Measurements from ENCODE around the gene MDM2. TPM values are rescaled to one million over a fixed set of nuclear protein-coding genes. Genes with fewer than 3 reads are reported as not detected.
"Not testable (repeated sequence)": the region's sequence is repeated elsewhere in the genome, so short reads cannot be mapped to it uniquely, and the experiment has no call there.

The MDM2 gene
- total RNA-seq, 1 donor from 2014 or later, result 85.1 TPM

DNA sequence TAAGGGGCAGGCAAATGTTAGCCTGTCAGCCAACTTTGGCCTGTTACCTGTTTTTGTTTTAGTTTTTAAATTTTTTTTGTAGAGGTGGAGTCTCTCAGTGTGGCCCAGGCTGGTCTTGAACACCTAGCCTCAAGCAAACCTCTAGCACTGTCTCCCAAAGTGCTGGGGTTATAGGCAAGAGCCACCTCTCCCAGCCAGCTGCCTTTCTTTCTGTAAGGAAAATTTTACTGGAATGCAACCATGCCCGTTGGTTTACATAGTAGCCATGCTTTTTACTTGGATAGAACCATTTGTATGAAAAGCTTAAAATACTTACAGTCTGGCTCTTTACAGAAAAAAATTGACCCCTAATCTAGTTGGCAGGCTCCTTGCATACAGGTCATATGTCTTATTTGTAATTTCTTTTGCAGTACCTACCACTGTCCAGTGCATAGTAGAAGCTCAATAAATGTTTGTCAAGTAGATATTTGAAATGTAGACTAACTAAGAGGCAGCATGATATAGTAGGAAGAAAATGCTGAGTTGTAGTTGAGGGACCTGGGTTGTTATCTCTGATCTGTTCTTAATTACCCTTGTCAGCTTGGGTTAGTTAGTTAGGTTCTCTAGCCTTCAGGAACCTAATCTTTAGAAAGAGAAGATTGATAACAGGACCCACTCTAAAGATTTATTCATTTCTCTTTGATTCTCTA, 4.7 kb downstream of the MDM2 start:
- Histone ChIP-seq H3K4me1 (ENCODE audit: control insufficient read depth in 3 of 3, insufficient read depth in 3 of 3, low read length in 3 of 3) (peaks cover 2 to 13% (median 7%) of the 10 kb centered on the region in 3 donors), H3K27ac (ENCODE audit: low read depth, low read length) (no peak overlapping the region), H3K36me3 (ENCODE audit: control insufficient read depth in 3 of 3, insufficient read depth in 3 of 3, low read length in 3 of 3) (peaks cover 10 to 32% (median 28%) of the 10 kb centered on the region in 3 donors)

DNA sequence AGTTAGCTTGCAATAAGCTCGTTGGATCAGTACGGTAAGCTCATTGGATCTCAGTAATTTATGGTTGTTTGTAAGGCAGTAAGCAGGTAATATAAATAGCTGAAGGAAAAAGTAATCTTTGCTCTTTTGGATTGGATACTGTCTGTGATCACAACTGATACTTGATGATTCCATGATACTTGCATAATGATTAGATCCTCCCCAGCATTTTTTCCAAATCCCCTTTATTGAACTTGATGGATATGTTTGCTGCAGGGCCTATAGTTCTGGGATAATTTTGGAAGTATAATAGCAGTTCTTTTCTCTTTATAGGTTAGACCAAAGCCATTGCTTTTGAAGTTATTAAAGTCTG, 5.2 kb downstream of the MDM2 start:
- H3K4me1 ChIP-seq (ENCODE audit: control insufficient read depth in 3 of 3, insufficient read depth in 3 of 3, low read length in 3 of 3), result peaks cover 2 to 11% (median 7%) of the 10 kb centered on the region in 3 donors
- H3K9ac ChIP-seq (ENCODE audit: low read depth in 1 of 3, low read length in 3 of 3), result no peak overlapping the region
- peaks cover 13 to 36% (median 28%) of the 10 kb centered on the region in 3 donors for H3K36me3 ChIP-seq (ENCODE audit: control insufficient read depth in 3 of 3, insufficient read depth in 3 of 3, low read length in 3 of 3)
- no peak overlapping the region for H3K4me3 ChIP-seq (ENCODE audit: low read length in 3 of 3)
- no peaks in the 10 kb centered on the region for H3K27me3 ChIP-seq (ENCODE audit: control insufficient read depth in 3 of 3, insufficient read depth in 3 of 3, low read length in 3 of 3)
- H3K27ac ChIP-seq (ENCODE audit: low read depth, low read length), result no peak overlapping the region
- H3K9me3 ChIP-seq (ENCODE audit: control insufficient read depth in 3 of 3, low read length in 3 of 3), result no peaks in the 10 kb centered on the region

More for the DNA sequence above, 4.7 kb downstream of the MDM2 start:
- H3K27me3 ChIP-seq (ENCODE audit: control insufficient read depth in 3 of 3, insufficient read depth in 3 of 3, low read length in 3 of 3), result no peaks in the 10 kb centered on the region
- H3K9me3 ChIP-seq (ENCODE audit: control insufficient read depth in 3 of 3, low read length in 3 of 3), result no peaks in the 10 kb centered on the region
- no peak overlapping the region for H3K9ac ChIP-seq (ENCODE audit: low read depth in 1 of 3, low read length in 3 of 3)
- H3K4me3 ChIP-seq (ENCODE audit: low read length in 3 of 3), result no peak overlapping the region

DNA sequence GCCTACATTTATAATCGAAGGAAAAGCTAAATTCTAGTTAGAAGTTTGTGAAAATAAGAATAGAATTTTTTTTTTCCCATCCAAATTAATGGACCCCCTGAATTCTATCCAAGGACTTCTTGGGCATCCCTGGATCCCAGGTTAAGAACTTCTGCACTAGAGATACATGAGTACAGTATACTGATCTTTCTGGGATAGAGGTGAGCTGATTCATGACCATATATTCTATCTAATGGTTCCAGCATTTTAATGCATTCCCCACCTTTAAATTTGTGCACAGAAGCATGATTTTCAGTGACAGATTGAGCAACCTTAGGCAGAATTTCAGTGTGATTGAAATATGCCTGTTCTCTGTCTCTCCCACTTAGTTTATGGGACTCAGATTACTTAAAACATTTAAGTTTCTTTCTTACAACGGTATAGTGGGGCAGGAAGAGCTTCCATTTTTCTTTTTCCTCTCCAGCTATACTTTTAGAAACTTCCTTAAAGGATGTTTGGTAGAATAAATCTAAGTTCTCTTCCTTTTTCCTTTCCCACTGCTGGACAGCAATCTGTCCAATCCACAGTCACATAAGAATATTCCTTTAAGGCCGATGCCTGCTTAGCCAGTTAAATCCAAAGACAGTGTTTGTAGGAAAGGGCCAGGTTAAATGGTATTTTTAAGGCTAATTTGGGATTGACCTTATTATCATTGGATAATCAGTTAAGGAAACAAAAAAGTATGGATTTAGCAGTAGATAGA, 6.7 kb downstream of the MDM2 start:
- Histone ChIP-seq H3K36me3 (ENCODE audit: control insufficient read depth in 3 of 3, insufficient read depth in 3 of 3, low read length in 3 of 3) (peaks cover 13 to 41% (median 31%) of the 10 kb centered on the region in 3 donors), H3K9ac (ENCODE audit: low read depth in 1 of 3, low read length in 3 of 3) (no peak overlapping the region), H3K4me1 (ENCODE audit: control insufficient read depth in 3 of 3, insufficient read depth in 3 of 3, low read length in 3 of 3) (peaks cover 2 to 6% (median 2%) of the 10 kb centered on the region in 3 donors), H3K27ac (ENCODE audit: low read depth, low read length) (no peak overlapping the region), H3K4me3 (ENCODE audit: low read length in 3 of 3) (no peak overlapping the region), H3K9me3 (ENCODE audit: control insufficient read depth in 3 of 3, low read length in 3 of 3) (no peaks in the 10 kb centered on the region), H3K27me3 (ENCODE audit: control insufficient read depth in 3 of 3, insufficient read depth in 3 of 3, low read length in 3 of 3) (no peaks in the 10 kb centered on the region)

DNA sequence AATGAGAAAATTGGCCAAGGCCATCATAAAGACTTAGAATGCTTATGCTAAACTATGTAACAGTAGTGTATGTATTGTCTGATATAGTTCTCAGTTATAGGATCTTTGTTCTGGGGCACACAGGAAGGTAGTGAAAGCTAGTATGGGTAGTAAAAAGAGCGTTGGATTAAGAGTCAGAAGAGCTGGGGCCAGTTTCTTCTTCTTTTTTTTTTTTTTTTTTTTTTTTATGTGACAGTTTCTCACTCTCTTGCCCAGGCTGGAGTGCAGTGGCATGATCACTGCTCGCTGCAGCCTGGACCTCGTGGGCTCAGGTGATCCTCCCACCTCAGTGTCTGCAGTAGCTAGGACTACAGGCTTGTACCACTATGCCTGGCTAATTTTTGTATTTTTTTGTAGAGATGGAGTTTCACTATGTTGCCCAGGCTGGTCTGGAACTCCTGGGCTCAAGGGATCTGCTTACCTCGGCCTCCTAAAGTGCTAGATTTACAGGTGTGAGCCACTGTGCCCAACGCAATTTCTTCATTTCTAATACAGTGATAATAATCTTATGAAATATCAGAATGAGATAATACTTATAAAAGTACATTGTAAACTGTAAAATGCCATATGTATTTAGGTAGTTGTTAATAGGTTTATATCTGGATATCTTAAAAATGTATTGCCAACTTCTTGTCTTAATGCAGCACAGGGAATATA, 7.4 kb downstream of the MDM2 start:
- no peak overlapping the region for H3K4me3 ChIP-seq (ENCODE audit: low read length in 3 of 3)
- H3K4me1 ChIP-seq (ENCODE audit: control insufficient read depth in 3 of 3, insufficient read depth in 3 of 3, low read length in 3 of 3), result peaks cover 2 to 6% (median 2%) of the 10 kb centered on the region in 3 donors
- H3K9me3 ChIP-seq (ENCODE audit: control insufficient read depth in 3 of 3, low read length in 3 of 3), result no peaks in the 10 kb centered on the region
- H3K9ac ChIP-seq (ENCODE audit: low read depth in 1 of 3, low read length in 3 of 3), result no peak overlapping the region
- H3K27ac ChIP-seq (ENCODE audit: low read depth, low read length), result no peak overlapping the region
- H3K27me3 ChIP-seq (ENCODE audit: control insufficient read depth in 3 of 3, insufficient read depth in 3 of 3, low read length in 3 of 3), result no peaks in the 10 kb centered on the region
- peaks cover 15 to 43% (median 37%) of the 10 kb centered on the region in 3 donors for H3K36me3 ChIP-seq (ENCODE audit: control insufficient read depth in 3 of 3, insufficient read depth in 3 of 3, low read length in 3 of 3)

DNA sequence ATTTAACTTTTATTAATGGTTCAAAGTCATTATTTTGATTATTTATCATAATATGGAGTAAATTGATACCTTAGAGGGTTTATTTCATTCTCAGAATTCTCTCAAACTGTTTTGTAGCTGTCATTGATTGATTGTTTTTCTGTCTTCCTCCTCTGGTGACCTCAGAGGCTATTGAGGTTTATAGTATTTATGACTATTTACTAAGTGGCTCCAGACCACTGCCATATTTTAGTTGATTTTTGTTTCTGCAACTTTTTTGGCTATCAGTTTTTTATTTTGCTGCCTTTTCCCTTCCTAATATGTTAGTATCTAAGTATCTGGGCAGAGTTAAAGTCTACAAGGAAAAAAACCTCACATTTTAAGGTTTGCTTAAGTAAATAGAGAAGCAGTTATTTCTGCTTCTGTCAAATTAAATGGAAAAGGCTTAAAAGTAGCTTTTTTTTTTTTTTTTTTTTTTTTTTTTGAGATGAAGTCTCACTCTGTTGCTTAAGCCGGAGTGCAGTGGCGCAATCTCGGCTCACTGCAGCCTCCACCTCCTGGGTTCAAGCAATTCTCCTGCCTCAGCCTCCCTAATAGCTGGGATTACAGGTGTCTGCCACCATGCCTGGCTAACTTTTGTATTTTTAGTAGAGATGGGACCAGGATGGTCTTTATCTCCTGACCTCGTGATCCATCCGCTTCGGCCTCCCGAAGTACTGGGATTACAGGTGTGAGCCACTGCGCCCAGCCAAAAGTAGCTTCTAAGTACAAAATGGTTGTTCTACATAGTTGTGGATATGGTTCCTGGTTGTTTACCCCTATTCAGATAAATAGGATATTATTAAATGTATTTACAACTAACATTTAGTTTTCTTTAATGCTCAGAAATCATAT, 8.2 kb downstream of the MDM2 start:
- no peak overlapping the region for H3K27ac ChIP-seq (ENCODE audit: low read depth, low read length)
- peaks cover 2 to 6% (median 2%) of the 10 kb centered on the region in 3 donors for H3K4me1 ChIP-seq (ENCODE audit: control insufficient read depth in 3 of 3, insufficient read depth in 3 of 3, low read length in 3 of 3)
- no peak overlapping the region for H3K9ac ChIP-seq (ENCODE audit: low read depth in 1 of 3, low read length in 3 of 3)
- H3K4me3 ChIP-seq (ENCODE audit: low read length in 3 of 3), result no peak overlapping the region
- H3K36me3 ChIP-seq (ENCODE audit: control insufficient read depth in 3 of 3, insufficient read depth in 3 of 3, low read length in 3 of 3), result peaks cover 16 to 48% (median 44%) of the 10 kb centered on the region in 3 donors
- H3K9me3 ChIP-seq (ENCODE audit: control insufficient read depth in 3 of 3, low read length in 3 of 3), result no peaks in the 10 kb centered on the region
- no peaks in the 10 kb centered on the region for H3K27me3 ChIP-seq (ENCODE audit: control insufficient read depth in 3 of 3, insufficient read depth in 3 of 3, low read length in 3 of 3)

DNA sequence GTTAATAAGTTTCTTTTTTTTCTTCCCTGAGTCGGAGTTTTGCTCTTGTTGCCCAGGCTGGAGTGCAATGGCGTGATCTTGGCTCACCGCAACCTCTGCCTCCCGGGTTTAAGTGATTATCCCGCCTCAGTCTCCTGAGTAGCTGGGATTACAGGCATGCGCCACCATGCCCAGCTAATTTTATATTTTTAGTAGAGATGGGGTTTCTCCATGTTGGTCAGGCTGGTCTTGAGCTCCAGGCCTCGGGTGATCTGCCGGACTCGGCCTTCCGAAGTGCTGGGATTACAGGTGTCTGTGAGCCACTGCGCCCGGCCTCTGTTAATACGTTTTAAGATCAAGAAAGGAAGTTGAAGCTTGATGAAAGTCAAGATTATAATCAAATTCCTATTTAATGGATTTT, 11.5 kb downstream of the MDM2 start:
- not testable (repeated sequence) for H3K9me3 ChIP-seq (ENCODE audit: control insufficient read depth in 3 of 3, low read length in 3 of 3); H3K4me1 ChIP-seq (ENCODE audit: control insufficient read depth in 3 of 3, insufficient read depth in 3 of 3, low read length in 3 of 3); H3K27ac ChIP-seq (ENCODE audit: low read depth, low read length); H3K27me3 ChIP-seq (ENCODE audit: control insufficient read depth in 3 of 3, insufficient read depth in 3 of 3, low read length in 3 of 3); H3K4me3 ChIP-seq (ENCODE audit: low read length in 3 of 3); H3K9ac ChIP-seq (ENCODE audit: low read depth in 1 of 3, low read length in 3 of 3)
- peaks cover 22 to 59% (median 55%) of the 10 kb centered on the region in 3 donors for H3K36me3 ChIP-seq (ENCODE audit: control insufficient read depth in 3 of 3, insufficient read depth in 3 of 3, low read length in 3 of 3)

DNA sequence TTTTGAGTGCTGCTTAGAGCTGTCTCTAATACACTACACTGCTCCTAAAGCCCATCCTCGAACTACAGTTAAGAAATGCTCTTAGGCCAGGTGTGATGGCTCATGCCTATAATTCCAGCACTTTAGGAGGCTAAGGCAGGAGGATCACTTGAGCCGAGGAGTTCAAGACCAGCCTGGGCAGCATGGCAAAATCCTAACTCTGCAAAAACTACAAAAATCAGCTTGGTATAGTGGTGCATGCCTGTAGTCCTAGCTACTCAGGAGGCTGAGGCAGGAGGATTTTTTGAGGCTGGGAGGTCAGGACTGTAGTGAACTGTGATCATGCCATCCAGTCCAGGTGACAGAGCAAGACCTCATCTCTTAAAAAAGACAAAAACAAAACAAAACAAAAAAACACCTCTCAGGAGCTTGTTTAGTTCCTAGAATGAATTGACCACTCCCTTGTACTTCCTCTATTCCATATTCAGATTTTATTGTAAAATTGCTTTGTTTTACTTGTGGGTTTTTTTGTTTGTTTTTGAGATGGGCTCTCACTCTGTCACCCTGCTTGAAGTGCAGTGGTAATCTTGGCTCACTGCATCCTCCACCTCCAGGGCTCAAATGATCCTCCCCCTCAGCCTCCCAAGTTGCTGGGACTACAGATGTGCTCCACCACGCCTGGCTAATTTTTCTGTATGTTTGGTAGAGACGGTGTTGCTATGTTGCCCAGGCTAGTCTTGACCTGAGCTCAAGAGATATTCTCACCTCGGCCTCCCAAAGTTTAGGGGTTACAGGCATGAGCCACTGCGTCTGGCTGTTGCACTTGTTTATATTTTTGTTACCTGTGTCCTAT, 13.6 kb downstream of the MDM2 start:
- peaks cover 29 to 67% (median 61%) of the 10 kb centered on the region in 3 donors for H3K36me3 ChIP-seq (ENCODE audit: control insufficient read depth in 3 of 3, insufficient read depth in 3 of 3, low read length in 3 of 3)

DNA sequence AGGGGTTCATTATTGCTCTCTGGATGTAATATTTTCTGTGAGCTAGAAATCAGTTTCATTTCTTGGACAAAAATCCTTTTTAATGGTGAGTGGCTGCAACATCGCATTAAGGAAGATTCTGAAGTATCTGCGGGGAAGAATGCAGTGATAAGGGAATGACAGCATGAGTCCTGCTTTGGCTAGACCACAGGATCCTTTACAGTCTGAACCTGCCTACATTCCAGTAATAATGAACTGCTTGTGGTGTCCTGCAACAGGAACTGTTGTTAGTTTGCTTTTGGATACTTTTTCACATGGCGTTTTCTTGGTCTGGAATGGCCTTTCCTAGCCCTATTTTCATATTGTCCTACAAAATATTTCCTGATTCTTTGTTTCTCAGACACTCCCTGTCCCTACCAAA, 15.7 kb downstream of the MDM2 start:
- no peak overlapping the region for H3K27ac ChIP-seq (ENCODE audit: low read depth, low read length)

More for the DNA sequence above, 13.6 kb downstream of the MDM2 start:
- Histone ChIP-seq H3K9ac (ENCODE audit: low read depth in 1 of 3, low read length in 3 of 3) (no peak overlapping the region), H3K4me1 (ENCODE audit: control insufficient read depth in 3 of 3, insufficient read depth in 3 of 3, low read length in 3 of 3) (peaks cover 0 to 4% (median 0%) of the 10 kb centered on the region in 3 donors), H3K9me3 (ENCODE audit: control insufficient read depth in 3 of 3, low read length in 3 of 3) (no peaks in the 10 kb centered on the region), H3K27me3 (ENCODE audit: control insufficient read depth in 3 of 3, insufficient read depth in 3 of 3, low read length in 3 of 3) (no peaks in the 10 kb centered on the region), H3K4me3 (ENCODE audit: low read length in 3 of 3) (no peak overlapping the region), H3K27ac (ENCODE audit: low read depth, low read length) (no peak overlapping the region)

DNA sequence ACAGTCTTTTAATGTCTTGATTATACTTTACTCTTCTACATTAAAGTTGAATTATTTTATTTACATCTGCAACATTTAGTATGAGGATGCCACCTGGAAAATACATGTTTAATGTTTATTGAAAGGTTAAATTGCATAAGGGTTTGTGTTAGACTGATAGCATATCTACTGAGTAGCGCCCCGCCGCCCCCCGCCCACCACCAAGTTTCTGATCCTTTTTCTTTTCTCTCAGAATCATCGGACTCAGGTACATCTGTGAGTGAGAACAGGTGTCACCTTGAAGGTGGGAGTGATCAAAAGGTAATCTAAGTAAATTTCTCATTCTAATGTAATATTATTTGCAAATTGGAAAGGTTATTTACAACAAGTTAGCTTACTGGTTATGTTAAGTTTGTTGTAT, 16.2 kb downstream of the MDM2 start:
- Histone ChIP-seq H3K4me1 (ENCODE audit: control insufficient read depth in 3 of 3, insufficient read depth in 3 of 3, low read length in 3 of 3) (peaks cover 0 to 4% (median 0%) of the 10 kb centered on the region in 3 donors), H3K9ac (ENCODE audit: low read depth in 1 of 3, low read length in 3 of 3) (no peak overlapping the region), H3K27me3 (ENCODE audit: control insufficient read depth in 3 of 3, insufficient read depth in 3 of 3, low read length in 3 of 3) (no peaks in the 10 kb centered on the region), H3K36me3 (ENCODE audit: control insufficient read depth in 3 of 3, insufficient read depth in 3 of 3, low read length in 3 of 3) (peaks cover 33 to 80% (median 61%) of the 10 kb centered on the region in 3 donors), H3K9me3 (ENCODE audit: control insufficient read depth in 3 of 3, low read length in 3 of 3) (no peaks in the 10 kb centered on the region), H3K27ac (ENCODE audit: low read depth, low read length) (no peak overlapping the region), H3K4me3 (ENCODE audit: low read length in 3 of 3) (no peak overlapping the region)

More for the DNA sequence above, 15.7 kb downstream of the MDM2 start:
- Histone ChIP-seq H3K36me3 (ENCODE audit: control insufficient read depth in 3 of 3, insufficient read depth in 3 of 3, low read length in 3 of 3) (peaks cover 31 to 77% (median 61%) of the 10 kb centered on the region in 3 donors), H3K9me3 (ENCODE audit: control insufficient read depth in 3 of 3, low read length in 3 of 3) (no peaks in the 10 kb centered on the region), H3K9ac (ENCODE audit: low read depth in 1 of 3, low read length in 3 of 3) (no peak overlapping the region), H3K4me1 (ENCODE audit: control insufficient read depth in 3 of 3, insufficient read depth in 3 of 3, low read length in 3 of 3) (peaks cover 0 to 4% (median 0%) of the 10 kb centered on the region in 3 donors), H3K27me3 (ENCODE audit: control insufficient read depth in 3 of 3, insufficient read depth in 3 of 3, low read length in 3 of 3) (no peaks in the 10 kb centered on the region), H3K4me3 (ENCODE audit: low read length in 3 of 3) (no peak overlapping the region)

Measured in skeletal muscle tissue (tissue), 4 donors.